RWPE2 (cell line): ENCODE data around the gene SKI.

Experiments
- ATAC-seq: fragments of 200-7000 bp; cut with Tn5 transposase; 3 replicates; pipeline ENCODE4 v1.9.1; 2021; ENCODE audit warnings: low read depth
- DNase-seq: peaks from one replicate; pipeline ENCODE4 v3.0.0-alpha.2; 2020; ENCODE audit warnings: low spot score
- H3K27ac ChIP-seq: fragments of 450-650 bp; 2 replicates; pipeline ENCODE4 v1.5.1; 2017; ENCODE audit warnings: mild to moderate bottlenecking; ENCODE audit not compliant: poor library complexity, severe bottlenecking
- H3K27me3 ChIP-seq: fragments of 250-450 bp; sonication (Bioruptor Pico); 2 replicates; pipeline ENCODE4 v1.5.1; 2021; ENCODE audit warnings: mild to moderate bottlenecking, moderate library complexity; ENCODE audit not compliant: insufficient read depth, poor library complexity, severe bottlenecking
- H3K36me3 ChIP-seq: fragments of 250-450 bp; sonication (Bioruptor Pico); 2 replicates; pipeline ENCODE4 v1.5.1; 2020; ENCODE audit warnings: low read depth, mild to moderate bottlenecking, moderate library complexity
- H3K4me1 ChIP-seq: fragments of 250-450 bp; sonication (Bioruptor Pico); 2 replicates; pipeline ENCODE4 v1.5.1; 2021; ENCODE audit warnings: mild to moderate bottlenecking, moderate library complexity; ENCODE audit not compliant: insufficient read depth, poor library complexity, severe bottlenecking
- H3K4me3 ChIP-seq: fragments of 250-450 bp; sonication (Bioruptor Pico); 2 replicates; pipeline ENCODE4 v1.5.1; 2021; ENCODE audit warnings: mild to moderate bottlenecking, moderate library complexity; ENCODE audit not compliant: severe bottlenecking
- H3K9me3 ChIP-seq: fragments of 250-450 bp; sonication (Bioruptor Pico); 2 replicates; pipeline ENCODE4 v1.5.1; 2021; ENCODE audit warnings: mild to moderate bottlenecking, moderate library complexity; ENCODE audit not compliant: severe bottlenecking
- TF ChIP-seq, protein P1 (sequence below): fragments of 450-650 bp; IDR thresholded peaks from one replicate; pipeline ENCODE4 v1.5.1; 2017; ENCODE audit warnings: mild to moderate bottlenecking, moderate library complexity; ENCODE audit not compliant: poor library complexity, severe bottlenecking

Gene SKI

GRCh38 chr1:2234762-2235113 lies 6.6 kb downstream of the SKI start:
- Histone ChIP-seq H3K4me3 (no peak overlapping the region), H3K36me3 (peaks cover 12% of the 10 kb centered on the region), H3K9me3 (no peaks in the 10 kb centered on the region), H3K27ac (peak overlapping the region; percentile 90), H3K4me1 (peaks cover 18% of the 10 kb centered on the region), H3K27me3 (no peaks in the 10 kb centered on the region)
- TF ChIP-seq, protein P1, sequence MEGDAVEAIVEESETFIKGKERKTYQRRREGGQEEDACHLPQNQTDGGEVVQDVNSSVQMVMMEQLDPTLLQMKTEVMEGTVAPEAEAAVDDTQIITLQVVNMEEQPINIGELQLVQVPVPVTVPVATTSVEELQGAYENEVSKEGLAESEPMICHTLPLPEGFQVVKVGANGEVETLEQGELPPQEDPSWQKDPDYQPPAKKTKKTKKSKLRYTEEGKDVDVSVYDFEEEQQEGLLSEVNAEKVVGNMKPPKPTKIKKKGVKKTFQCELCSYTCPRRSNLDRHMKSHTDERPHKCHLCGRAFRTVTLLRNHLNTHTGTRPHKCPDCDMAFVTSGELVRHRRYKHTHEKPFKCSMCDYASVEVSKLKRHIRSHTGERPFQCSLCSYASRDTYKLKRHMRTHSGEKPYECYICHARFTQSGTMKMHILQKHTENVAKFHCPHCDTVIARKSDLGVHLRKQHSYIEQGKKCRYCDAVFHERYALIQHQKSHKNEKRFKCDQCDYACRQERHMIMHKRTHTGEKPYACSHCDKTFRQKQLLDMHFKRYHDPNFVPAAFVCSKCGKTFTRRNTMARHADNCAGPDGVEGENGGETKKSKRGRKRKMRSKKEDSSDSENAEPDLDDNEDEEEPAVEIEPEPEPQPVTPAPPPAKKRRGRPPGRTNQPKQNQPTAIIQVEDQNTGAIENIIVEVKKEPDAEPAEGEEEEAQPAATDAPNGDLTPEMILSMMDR: no peak
- 0 out of 3 replicates have a peak, but pooled peaks have one; percentile 8 for ATAC-seq
- DNase-seq: no peak

DNA sequence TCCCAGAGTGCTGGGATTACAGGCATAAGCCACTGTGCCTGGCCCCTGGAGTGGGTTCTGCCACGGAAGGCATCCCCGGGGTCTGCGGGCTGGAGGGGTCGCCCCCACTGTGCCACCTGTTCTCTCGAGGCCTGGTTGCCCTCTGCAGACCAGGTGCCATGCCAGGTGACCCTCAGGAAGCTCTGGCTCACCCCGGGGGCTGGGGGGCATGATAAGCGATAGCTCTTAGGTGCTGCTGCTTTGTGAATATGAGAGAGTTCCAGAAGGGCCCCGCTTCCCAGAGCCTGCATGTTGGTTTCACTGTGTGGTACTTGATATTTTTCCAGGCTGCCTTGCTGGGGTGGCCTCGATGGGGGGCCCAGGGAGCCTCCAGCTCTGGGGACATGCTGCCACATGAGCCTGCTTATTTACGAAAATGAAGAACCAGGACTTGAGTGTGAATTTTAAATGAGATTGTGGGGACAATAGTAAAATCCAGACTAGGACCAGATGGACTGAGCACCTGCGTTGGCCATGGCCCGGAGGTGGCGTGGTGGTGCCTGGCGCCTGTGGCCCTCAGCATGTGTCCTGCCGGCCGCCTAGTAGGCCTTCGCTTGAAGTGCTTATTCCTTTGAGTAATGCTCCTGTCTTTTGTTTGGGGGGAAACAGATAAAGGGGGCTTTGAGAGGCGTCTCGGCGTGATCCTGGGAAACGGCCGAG lies 7.3 kb downstream of the SKI start:
- DNase-seq: no peak
- H3K4me3 ChIP-seq: no peak overlapping the region
- peaks cover 18% of the 10 kb centered on the region for H3K4me1 ChIP-seq
- no peaks in the 10 kb centered on the region for H3K9me3 ChIP-seq
- peak overlapping the region; percentile 90 for H3K27ac ChIP-seq
- H3K27me3 ChIP-seq: no peaks in the 10 kb centered on the region
- no peak for ATAC-seq
- TF ChIP-seq, protein P1: no peak
- H3K36me3 ChIP-seq: peaks cover 16% of the 10 kb centered on the region

GRCh38 chr1:2236695-2237677 lies 8.9 kb downstream of the SKI start:
- Histone ChIP-seq H3K27me3 (no peaks in the 10 kb centered on the region), H3K27ac (no peak overlapping the region), H3K36me3 (peaks cover 23% of the 10 kb centered on the region), H3K4me1 (peaks cover 18% of the 10 kb centered on the region), H3K4me3 (no peak overlapping the region), H3K9me3 (no peaks in the 10 kb centered on the region)
- ATAC-seq: no peak
- peak; percentile 52 for DNase-seq
- TF ChIP-seq, protein P1: no peak

DNA sequence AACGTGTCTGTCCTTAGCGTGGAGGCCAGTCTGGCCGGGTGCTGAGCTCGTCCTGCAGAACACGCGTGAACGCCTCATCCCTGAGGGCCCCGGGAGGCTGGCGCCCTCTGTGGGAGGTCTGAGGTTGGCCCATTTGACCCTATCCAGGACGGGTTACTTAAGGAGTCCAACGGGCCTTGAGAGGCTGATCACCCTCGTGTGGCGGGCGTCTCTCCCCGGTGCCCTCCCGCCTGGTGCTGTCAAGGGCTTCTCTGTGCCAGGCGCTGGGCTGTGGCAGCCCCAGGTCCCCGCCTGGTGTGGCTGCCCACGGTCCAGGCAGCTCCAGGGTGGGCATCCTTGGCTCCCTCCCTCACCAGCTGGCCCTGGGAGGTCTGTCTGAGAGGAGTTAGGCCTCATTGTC lies 9.7 kb downstream of the SKI start:
- Histone ChIP-seq H3K27ac (no peak overlapping the region), H3K27me3 (no peaks in the 10 kb centered on the region), H3K4me1 (peaks cover 18% of the 10 kb centered on the region), H3K36me3 (peaks cover 27% of the 10 kb centered on the region), H3K4me3 (no peak overlapping the region), H3K9me3 (no peaks in the 10 kb centered on the region)
- DNase-seq (no peak), ATAC-seq (no peak)
- TF ChIP-seq, protein P1: no peak
